Renal pelvis (tissue), 4 donors: Measurements from ENCODE around the gene NBAS. TPM values are rescaled to one million over a fixed set of nuclear protein-coding genes. Genes with fewer than 3 reads are reported as not detected.
"Not testable (repeated sequence)": the region's sequence is repeated elsewhere in the genome, so short reads cannot be mapped to it uniquely, and the experiment has no call there.

Experiments used
- DNase-seq: peaks from one replicate; pipeline ENCODE4 v3.0.0-alpha.2; 2013
- polyA plus RNA-seq, 3 donors: library from polyadenylated mRNA; unstranded; fragments of 120-200 nt; gene quantifications; one replicate each; pipeline ENCODE4 v1.2.1, GENCODE V29; 2013; ENCODE audit not compliant: insufficient read length in 3 of 3

Gene NBAS
- polyA plus RNA-seq, 3 donors: 60.1 to 66.8 (median 60.5) TPM

- no peak for DNase-seq
These were observed 193.4 kb downstream of the NBAS start for GRCh38 chr2:15367715-15368114.

GRCh38 chr2:15367205-15367604, 193.9 kb downstream of the NBAS start:
- no peak for DNase-seq

- DNase-seq: no peak
These were observed 195.7 kb downstream of the NBAS start for GRCh38 chr2:15365411-15365810.

GRCh38 chr2:15364561-15364960, 196.6 kb downstream of the NBAS start:
- DNase-seq: no peak

- no peak for DNase-seq
These were observed 197.4 kb downstream of the NBAS start for GRCh38 chr2:15363734-15364133.

GRCh38 chr2:15363142-15363541, 198.0 kb downstream of the NBAS start:
- no peak for DNase-seq

GRCh38 chr2:15359716-15360531, 201.2 kb downstream of the NBAS start:
- no peak for DNase-seq

GRCh38 chr2:15357922-15358321, 203.2 kb downstream of the NBAS start:
- DNase-seq: no peak

GRCh38 chr2:15357186-15357585, 203.9 kb downstream of the NBAS start:
- no peak for DNase-seq

GRCh38 chr2:15355386-15355785, 205.7 kb downstream of the NBAS start:
- no peak for DNase-seq

- DNase-seq: no peak
These were observed 206.4 kb downstream of the NBAS start for GRCh38 chr2:15354596-15355366.

GRCh38 chr2:15352363-15352762, 208.8 kb downstream of the NBAS start:
- DNase-seq: no peak

- no peak for DNase-seq
These were observed 212.5 kb downstream of the NBAS start for GRCh38 chr2:15348636-15349035.

GRCh38 chr2:15348045-15348444, 213.1 kb downstream of the NBAS start:
- no peak for DNase-seq

GRCh38 chr2:15346624-15347023, 214.5 kb downstream of the NBAS start:
- DNase-seq: no peak

GRCh38 chr2:15337996-15338666, 223.0 kb downstream of the NBAS start:
- no peak for DNase-seq

- DNase-seq: no peak
These were observed 226.3 kb downstream of the NBAS start for GRCh38 chr2:15334644-15335326.

GRCh38 chr2:15331787-15332186, 229.3 kb downstream of the NBAS start:
- DNase-seq: no peak

GRCh38 chr2:15325296-15325695, 235.8 kb downstream of the NBAS start:
- DNase-seq: no peak

- no peak for DNase-seq
These were observed 237.9 kb downstream of the NBAS start for GRCh38 chr2:15323227-15323626.

GRCh38 chr2:15321481-15321880, 239.7 kb downstream of the NBAS start:
- DNase-seq: not testable (repeated sequence)

GRCh38 chr2:15316370-15316814, 244.7 kb downstream of the NBAS start:
- no peak for DNase-seq
